IMR-90 (cell line): ENCODE measurements around the gene AATF. TPM values are rescaled to one million over a fixed set of nuclear protein-coding genes. Genes with fewer than 3 reads are reported as not detected.

ENCODE experiments used
- ATAC-seq: fragments of 200-7000 bp; cut with Tn5 transposase; 2 replicates; pipeline ENCODE4 v1.9.1; 2020; ENCODE audit warnings: low read depth, mild to moderate bottlenecking, moderate library complexity
- BruUV-seq: library from RNA; stranded (reverse); fragments of 400-500 nt; replicated peaks from 2 replicates; lab custom pipeline; 2021; lab: Mats Ljungman, UMichigan
- CTCF ChIA-PET: fragments of 300-600 bp; formaldehyde crosslinking; extraction: SDS; loops from one replicate; lab custom pipeline; 2021; ENCODE audit warnings: antibody characterized with exemption; lab: Yijun Ruan, JAX
- POLR2A ChIA-PET: fragments of 300-600 bp; sonication (Branson Sonifier 250); formaldehyde crosslinking; loops from one replicate; lab custom pipeline; 2022; ENCODE audit warnings: antibody characterized with exemption; ENCODE audit not compliant: unreplicated experiment; lab: Charles Lee
- DNase-seq: peaks from one replicate; pipeline ENCODE4 v3.0.0; 2013
- H2AFZ ChIP-seq: replicated peaks from 2 replicates; pipeline ENCODE3; 2013; ENCODE audit warnings: low read length, mild to moderate bottlenecking; ENCODE audit not compliant: poor library complexity
- H2AK5ac ChIP-seq: 2 replicates; pipeline ENCODE4 v1.6.1; 2013; ENCODE audit warnings: low read depth, low read length, inconsistent platforms
- H2AK9ac ChIP-seq: replicated peaks from 2 replicates; pipeline ENCODE3; 2013; ENCODE audit warnings: mild to moderate bottlenecking, low read depth, low read length, moderate library complexity; ENCODE audit not compliant: poor library complexity
- H2BK120ac ChIP-seq: 2 replicates; pipeline ENCODE4 v1.6.1; 2013; ENCODE audit warnings: low read depth, low read length, inconsistent platforms
- H2BK15ac ChIP-seq: 3 replicates; pipeline ENCODE4 v1.6.1; 2013; ENCODE audit warnings: low read depth, low read length, inconsistent platforms
- H2BK20ac ChIP-seq: 2 replicates; pipeline ENCODE4 v1.6.1; 2013; ENCODE audit warnings: low read depth, mild to moderate bottlenecking, inconsistent platforms, low read length, moderate library complexity
- H2BK5ac ChIP-seq: 2 replicates; pipeline ENCODE4 v1.6.1; 2013; ENCODE audit warnings: mild to moderate bottlenecking, low read depth, low read length, inconsistent platforms; ENCODE audit not compliant: poor library complexity, severe bottlenecking
- H3K14ac ChIP-seq: replicated peaks from 2 replicates; pipeline ENCODE4 v1.6.1; 2013; ENCODE audit warnings: low read depth, low read length, inconsistent platforms
- H3K18ac ChIP-seq: 2 replicates; pipeline ENCODE4 v1.6.1; 2013; ENCODE audit warnings: low read depth, low read length, control low read depth
- H3K23ac ChIP-seq: 2 replicates; pipeline ENCODE4 v1.6.1; 2013; ENCODE audit warnings: low read depth, low read length, inconsistent platforms
- H3K27ac ChIP-seq: 2 replicates; pipeline ENCODE4 v1.5.1; 2013; ENCODE audit warnings: mild to moderate bottlenecking, control low read depth, low read length; ENCODE audit not compliant: insufficient read depth
- H3K27me3 ChIP-seq: 2 replicates; pipeline ENCODE4 v1.6.1; 2013; ENCODE audit warnings: low read length; ENCODE audit not compliant: control insufficient read depth, insufficient read depth
- H3K36me3 ChIP-seq: 2 replicates; pipeline ENCODE4 v1.6.1; 2013; ENCODE audit warnings: low read length, mixed read lengths; ENCODE audit not compliant: control insufficient read depth, insufficient read depth
- H3K4ac ChIP-seq: 2 replicates; pipeline ENCODE4 v1.6.1; 2013; ENCODE audit warnings: low read depth, low read length, inconsistent platforms
- H3K4me1 ChIP-seq: 2 replicates; pipeline ENCODE4 v1.6.1; 2013; ENCODE audit warnings: low read length, mixed read lengths; ENCODE audit not compliant: control insufficient read depth, insufficient read depth
- H3K4me2 ChIP-seq: 2 replicates; pipeline ENCODE4 v1.6.1; 2013; ENCODE audit warnings: low read depth, mild to moderate bottlenecking, control low read depth, low read length, moderate library complexity
- H3K4me3 ChIP-seq: 2 replicates; pipeline ENCODE4 v1.5.1; 2013; ENCODE audit warnings: low read depth, mild to moderate bottlenecking, control low read depth, low read length, moderate library complexity; ENCODE audit not compliant: insufficient read depth
- H3K56ac ChIP-seq: 2 replicates; pipeline ENCODE4 v1.6.1; 2013; ENCODE audit warnings: low read length, inconsistent platforms; ENCODE audit not compliant: insufficient read depth; ENCODE audit errors: extremely low read depth
- H3K79me1 ChIP-seq, 2 experiments: 2 replicates each; pipeline ENCODE4 v1.6.1; 2013; ENCODE audit warnings: low read length in 2 of 2, inconsistent platforms in 1 of 2, low read depth in 1 of 2
- H3K9ac ChIP-seq: 2 replicates; pipeline ENCODE4 v1.6.1; 2013; ENCODE audit warnings: low read depth, low read length, control low read depth
- H3K9me1 ChIP-seq: 2 replicates; pipeline ENCODE4 v1.6.1; 2013; ENCODE audit warnings: low read length, inconsistent platforms; ENCODE audit not compliant: insufficient read depth
- H3K9me3 ChIP-seq: 2 replicates; pipeline ENCODE4 v1.6.1; 2013; ENCODE audit warnings: low read length; ENCODE audit not compliant: control insufficient read depth, insufficient read depth
- H4K20me1 ChIP-seq: 2 replicates; pipeline ENCODE4 v1.6.1; 2013; ENCODE audit warnings: low read length, inconsistent platforms; ENCODE audit not compliant: insufficient read depth
- H4K5ac ChIP-seq: 2 replicates; pipeline ENCODE4 v1.6.1; 2013; ENCODE audit warnings: mild to moderate bottlenecking, low read depth, low read length, control low read depth
- H4K8ac ChIP-seq, 2 experiments: 2 replicates each; pipeline ENCODE4 v1.6.1; 2013; ENCODE audit warnings: low read depth in 2 of 2, low read length in 2 of 2, control low read depth in 1 of 2, inconsistent platforms in 1 of 2
- H4K91ac ChIP-seq: 2 replicates; pipeline ENCODE4 v1.6.1; 2013; ENCODE audit warnings: low read depth, low read length, inconsistent platforms; ENCODE audit not compliant: insufficient read depth
- CEBPB ChIP-seq: IDR thresholded peaks from 2 replicates; pipeline ENCODE4 v1.6.1; 2012; ENCODE audit warnings: low read depth, low read length, improper control_type of control experiment
- CHD1 ChIP-seq: IDR thresholded peaks from 2 replicates; pipeline ENCODE4 v1.6.1; 2012; ENCODE audit warnings: low read depth, low read length, improper control_type of control experiment
- NFE2L2 ChIP-seq: fragments of 150-350 bp; IDR thresholded peaks from 2 replicates; pipeline ENCODE4 v1.6.1; 2016; ENCODE audit warnings: low read depth, mild to moderate bottlenecking, low read length
- POLR2A ChIP-seq: IDR thresholded peaks from 2 replicates; pipeline ENCODE4 v1.6.1; 2012; ENCODE audit warnings: mild to moderate bottlenecking, low read depth, low read length
- RAD21 ChIP-seq: IDR thresholded peaks from 2 replicates; pipeline ENCODE4 v1.6.1; 2012; ENCODE audit warnings: low read length, improper control_type of control experiment
- SMC3 ChIP-seq: fragments of 150-350 bp; IDR thresholded peaks from 2 replicates; pipeline ENCODE4 v1.6.1; 2016; ENCODE audit warnings: low read depth, mild to moderate bottlenecking, antibody characterized with exemption, low read length, moderate library complexity
- WGBS, 2 experiments: methylation state at CpG; one replicate each; pipeline versions ENCODE4 v1.1.5 to v1.1.7; 2013; ENCODE audit warnings: missing lambda C conversion rate in 2 of 2; ENCODE audit not compliant: insufficient read length in 1 of 2; ENCODE audit errors: extremely low coverage in 2 of 2; 5-methylcytosine and 5-hydroxymethylcytosine counted together
- dilution Hi-C: fragments of 300-500 bp; cut with HindIII; formaldehyde crosslinking; loops from one replicate; pipeline ENCODE4 v1.14.3; 2018; ENCODE audit warnings: low sequenced_read_pairs; ENCODE audit not compliant: unreplicated experiment
- in situ Hi-C: fragments of 300-500 bp; cut with MboI; formaldehyde crosslinking; loops from 3 replicates; pipeline ENCODE4 v1.14.3; 2019; ENCODE audit warnings: low sequenced_read_pairs, inconsistent platforms, mixed read lengths
- intact Hi-C: fragments of 100-400 bp; cut with micrococcal nuclease; formaldehyde crosslinking; loops from 2 replicates; pipeline ENCODE4 v1.10.0; 2022
- polyA plus RNA-seq, 3 experiments: library from polyadenylated mRNA; depleted of rRNA; stranded (reverse); fragments of >200 nt; gene quantifications; 2 replicates each; pipeline ENCODE4 v1.2.3, GENCODE V29; 2012; ENCODE audit warnings: low replicate concordance in 1 of 3
- total RNA-seq: library from RNA; depleted of rRNA; stranded (reverse); fragments of >200 nt; gene quantifications from 2 replicates; pipeline ENCODE4 v1.2.3, GENCODE V29; 2012

Gene AATF
- total and polyA plus RNA-seq, 2 of the 4 experiments (the other 2 are of a cell fraction) = 21.0 to 34.8 TPM

- TF ChIP-seq CEBPB = no peak
Measured at GRCh38 chr17:36943250-36944191, 5.2 kb upstream of the AATF start (continued).

GRCh38 chr17:36944553-36944952 is 4.2 kb upstream of the AATF start:
- Histone ChIP-seq H3K9me1 (no peaks in the 10 kb centered on the region), H3K18ac (no peak overlapping the region), H3K27me3 (peaks cover 79% of the 10 kb centered on the region), H3K79me1 (peaks cover 2 to 4% of the 10 kb centered on the region in 2 experiments; a peak in 2 of 4 replicates), H3K27ac (no peak overlapping the region), H3K4ac (no peak overlapping the region), H3K9ac (no peak overlapping the region), H3K4me1 (peaks cover 1% of the 10 kb centered on the region; the same call in 1 of the 2 replicates), H3K56ac (no peak overlapping the region), H2BK20ac (no peak overlapping the region), H3K4me2 (no peak overlapping the region), H4K91ac (no peak overlapping the region), H3K9me3 (peaks cover 14% of the 10 kb centered on the region), H2AK9ac (no peak overlapping the region), H3K4me3 (no peak overlapping the region), H2BK15ac (no peak overlapping the region), H2BK120ac (no peak overlapping the region), H2AK5ac (no peak overlapping the region), H3K36me3 (no peaks in the 10 kb centered on the region), H4K8ac (no peak overlapping the region), H2BK5ac (no peak overlapping the region), H4K20me1 (no peaks in the 10 kb centered on the region; the same call in 1 of the 2 replicates), H4K5ac (no peak overlapping the region), H2AFZ (no peak overlapping the region), H3K14ac (no peak overlapping the region), H3K23ac (no peak overlapping the region)
- DNase-seq (no peak), ATAC-seq (no peak)
- no TSS peak for BruUV-seq
- CTCF ChIA-PET = interaction anchor here (0.6 to 1.2 kb wide), 2 partner anchors 46 to 104 kb away, joined by 3 read pairs; no protein-coding TSS in a partner anchor
- intact Hi-C loops (loop anchor here (10.0 kb wide), 1 partner anchor 310 kb away; no protein-coding TSS in a partner anchor), dilution Hi-C loops (no loop called here), in situ Hi-C loops (no loop called here)
- WGBS, 2 experiments = no CpG with 5 or more reads among the region's 1 CpG
- TF ChIP-seq NFE2L2 (no peak), POLR2A (no peak), SMC3 (no peak), RAD21 (no peak), CHD1 (no peak)
- POLR2A ChIA-PET = no interaction called here
